ENCODE results near the gene VGLL2.

DNA sequence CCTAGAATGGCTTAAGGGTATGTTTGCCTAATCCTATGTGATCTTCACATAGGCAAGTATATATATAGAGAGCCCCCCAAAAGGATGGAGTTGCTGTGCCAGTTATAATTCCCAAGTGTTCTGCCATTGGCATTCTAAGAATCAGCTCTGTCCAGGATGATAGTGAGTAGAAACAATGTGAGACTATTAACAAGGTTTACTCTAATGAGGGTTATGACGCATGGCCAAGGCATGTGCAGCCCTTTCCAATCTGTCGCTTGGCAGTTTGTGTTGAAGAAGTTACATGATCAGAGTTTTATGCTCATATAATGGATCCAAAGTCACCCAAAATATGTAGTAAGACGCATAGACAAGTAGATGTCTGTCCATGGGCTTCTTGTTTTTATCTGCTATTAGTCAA lies 33.6 kb downstream of the VGLL2 start:
- no peak for TF ChIP-seq POLR2A (IDR thresholded peaks at IDR 0.05)
- TF ChIP-seq, protein P1, sequence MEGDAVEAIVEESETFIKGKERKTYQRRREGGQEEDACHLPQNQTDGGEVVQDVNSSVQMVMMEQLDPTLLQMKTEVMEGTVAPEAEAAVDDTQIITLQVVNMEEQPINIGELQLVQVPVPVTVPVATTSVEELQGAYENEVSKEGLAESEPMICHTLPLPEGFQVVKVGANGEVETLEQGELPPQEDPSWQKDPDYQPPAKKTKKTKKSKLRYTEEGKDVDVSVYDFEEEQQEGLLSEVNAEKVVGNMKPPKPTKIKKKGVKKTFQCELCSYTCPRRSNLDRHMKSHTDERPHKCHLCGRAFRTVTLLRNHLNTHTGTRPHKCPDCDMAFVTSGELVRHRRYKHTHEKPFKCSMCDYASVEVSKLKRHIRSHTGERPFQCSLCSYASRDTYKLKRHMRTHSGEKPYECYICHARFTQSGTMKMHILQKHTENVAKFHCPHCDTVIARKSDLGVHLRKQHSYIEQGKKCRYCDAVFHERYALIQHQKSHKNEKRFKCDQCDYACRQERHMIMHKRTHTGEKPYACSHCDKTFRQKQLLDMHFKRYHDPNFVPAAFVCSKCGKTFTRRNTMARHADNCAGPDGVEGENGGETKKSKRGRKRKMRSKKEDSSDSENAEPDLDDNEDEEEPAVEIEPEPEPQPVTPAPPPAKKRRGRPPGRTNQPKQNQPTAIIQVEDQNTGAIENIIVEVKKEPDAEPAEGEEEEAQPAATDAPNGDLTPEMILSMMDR (IDR thresholded peaks at IDR 0.05) = no peak
